ENCODE results near the gene USP34.

Gene USP34

GRCh38 chr2:61287254-61287653 lies 183.6 kb downstream of the USP34 start:
- DNase-seq = no peak

GRCh38 chr2:61283443-61284160 lies 187.3 kb downstream of the USP34 start:
- no peak for DNase-seq

GRCh38 chr2:61282104-61282590 lies 188.7 kb downstream of the USP34 start:
- no peak for DNase-seq

- DNase-seq = no peak
Observed at GRCh38 chr2:61281321-61281720, 189.6 kb downstream of the USP34 start.

GRCh38 chr2:61277756-61278155 lies 193.1 kb downstream of the USP34 start:
- no peak for DNase-seq

- DNase-seq = no peak
Observed at GRCh38 chr2:61275575-61276184, 195.2 kb downstream of the USP34 start.

- DNase-seq = peak; percentile 38
Observed at GRCh38 chr2:61272421-61273070, 198.3 kb downstream of the USP34 start.

GRCh38 chr2:61268249-61268648 lies 202.6 kb downstream of the USP34 start:
- no peak for DNase-seq

GRCh38 chr2:61266632-61267505 lies 204.0 kb downstream of the USP34 start:
- DNase-seq = no peak

- DNase-seq = no peak
Observed at GRCh38 chr2:61263830-61264229, 207.1 kb downstream of the USP34 start.

- DNase-seq = peak; percentile 49
Observed at GRCh38 chr2:61262699-61263098, 208.2 kb downstream of the USP34 start.

- DNase-seq = no peak
Observed at GRCh38 chr2:61257446-61257845, 213.4 kb downstream of the USP34 start.

GRCh38 chr2:61255580-61256437 lies 215.1 kb downstream of the USP34 start:
- DNase-seq = peak; percentile 83

GRCh38 chr2:61254536-61254935 lies 216.4 kb downstream of the USP34 start:
- DNase-seq = no peak

GRCh38 chr2:61253136-61253535 lies 217.8 kb downstream of the USP34 start:
- DNase-seq = no peak

- DNase-seq = no peak
Observed at GRCh38 chr2:61252031-61252430, 218.9 kb downstream of the USP34 start.

GRCh38 chr2:61249521-61250071 lies 221.3 kb downstream of the USP34 start:
- DNase-seq = no peak

- DNase-seq = peak; percentile 39
Observed at GRCh38 chr2:61247204-61247812, 223.6 kb downstream of the USP34 start.

GRCh38 chr2:61244694-61245093 lies 226.2 kb downstream of the USP34 start:
- no peak for DNase-seq

GRCh38 chr2:61241266-61241665 lies 229.6 kb downstream of the USP34 start:
- no peak for DNase-seq
